HG03354 (cell line): ENCODE measurements around the gene JCHAIN.
A peak's percentile ranks its signal among the peaks of the same experiment; 100 is the strongest.
"Not testable (repeated sequence)": the region's sequence is repeated elsewhere in the genome, so short reads cannot be mapped to it uniquely, and the experiment has no call there.

Source experiments
- ATAC-seq: cut with Tn5 transposase; IDR thresholded peaks from one replicate; pipeline ENCODE4 v1.9.1; 2021; ENCODE audit warnings: mild to moderate bottlenecking; ENCODE audit not compliant: unreplicated experiment, poor library complexity, severe bottlenecking

Gene JCHAIN

DNA sequence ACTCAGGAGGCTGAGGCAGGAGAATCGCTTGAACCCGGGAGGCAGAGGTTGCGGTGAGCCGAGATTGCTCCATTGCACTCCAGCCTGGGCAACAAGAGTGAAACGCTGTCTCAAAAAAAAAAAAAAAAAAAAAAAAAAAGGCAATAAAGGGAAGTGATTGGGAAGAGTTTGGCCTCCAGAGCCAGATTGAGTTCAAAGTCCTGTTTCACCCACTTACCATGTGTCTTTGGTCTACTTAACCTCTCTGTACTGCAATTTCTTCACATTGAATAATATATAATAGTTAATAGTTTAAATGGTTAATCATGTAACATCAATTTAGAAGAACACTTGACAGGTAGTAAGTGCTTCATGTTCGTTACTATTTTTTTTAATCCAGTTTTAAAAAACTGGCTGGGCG, 28.3 kb upstream of the JCHAIN start:
- not testable (repeated sequence) for ATAC-seq

DNA sequence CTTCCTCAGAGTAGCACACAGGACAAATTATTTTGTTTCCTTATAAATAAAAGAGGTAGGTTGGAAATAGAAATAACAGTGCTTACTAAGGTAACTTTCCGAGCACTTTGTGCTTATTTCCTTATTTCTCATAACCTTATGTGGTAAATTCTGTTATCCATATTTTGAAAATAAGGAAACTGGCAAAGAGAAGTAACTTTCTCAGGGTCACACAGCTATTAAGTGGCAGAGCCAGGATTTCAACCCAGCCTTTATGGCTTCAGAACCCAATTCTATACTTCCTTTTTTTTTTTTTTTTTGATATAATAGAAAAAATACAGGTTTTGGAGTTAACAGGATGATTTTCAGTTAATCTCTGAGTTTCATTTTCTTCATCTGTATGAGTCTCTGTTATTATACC, 25.4 kb upstream of the JCHAIN start:
- ATAC-seq: no peak

DNA sequence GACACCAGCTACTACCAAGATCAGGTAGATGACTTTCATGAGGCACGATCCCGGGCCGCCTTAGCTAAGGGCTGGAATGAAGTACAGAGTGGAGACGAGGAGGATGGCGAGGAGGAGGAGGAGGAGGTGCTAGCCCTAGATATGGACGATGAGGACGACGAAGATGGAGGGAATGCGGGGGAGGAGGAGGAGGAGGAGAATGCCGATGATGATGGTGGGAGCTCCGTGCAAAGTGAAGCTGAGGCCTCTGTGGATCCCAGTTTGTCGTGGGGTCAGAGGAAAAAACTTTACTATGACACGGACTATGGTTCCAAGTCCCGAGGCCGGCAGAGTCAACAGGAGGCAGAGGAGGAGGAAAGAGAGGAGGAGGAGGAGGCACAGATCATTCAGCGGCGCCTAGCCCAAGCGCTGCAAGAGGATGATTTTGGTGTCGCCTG, 22.5 kb upstream of the JCHAIN start:
- ATAC-seq: peak; percentile 2

DNA sequence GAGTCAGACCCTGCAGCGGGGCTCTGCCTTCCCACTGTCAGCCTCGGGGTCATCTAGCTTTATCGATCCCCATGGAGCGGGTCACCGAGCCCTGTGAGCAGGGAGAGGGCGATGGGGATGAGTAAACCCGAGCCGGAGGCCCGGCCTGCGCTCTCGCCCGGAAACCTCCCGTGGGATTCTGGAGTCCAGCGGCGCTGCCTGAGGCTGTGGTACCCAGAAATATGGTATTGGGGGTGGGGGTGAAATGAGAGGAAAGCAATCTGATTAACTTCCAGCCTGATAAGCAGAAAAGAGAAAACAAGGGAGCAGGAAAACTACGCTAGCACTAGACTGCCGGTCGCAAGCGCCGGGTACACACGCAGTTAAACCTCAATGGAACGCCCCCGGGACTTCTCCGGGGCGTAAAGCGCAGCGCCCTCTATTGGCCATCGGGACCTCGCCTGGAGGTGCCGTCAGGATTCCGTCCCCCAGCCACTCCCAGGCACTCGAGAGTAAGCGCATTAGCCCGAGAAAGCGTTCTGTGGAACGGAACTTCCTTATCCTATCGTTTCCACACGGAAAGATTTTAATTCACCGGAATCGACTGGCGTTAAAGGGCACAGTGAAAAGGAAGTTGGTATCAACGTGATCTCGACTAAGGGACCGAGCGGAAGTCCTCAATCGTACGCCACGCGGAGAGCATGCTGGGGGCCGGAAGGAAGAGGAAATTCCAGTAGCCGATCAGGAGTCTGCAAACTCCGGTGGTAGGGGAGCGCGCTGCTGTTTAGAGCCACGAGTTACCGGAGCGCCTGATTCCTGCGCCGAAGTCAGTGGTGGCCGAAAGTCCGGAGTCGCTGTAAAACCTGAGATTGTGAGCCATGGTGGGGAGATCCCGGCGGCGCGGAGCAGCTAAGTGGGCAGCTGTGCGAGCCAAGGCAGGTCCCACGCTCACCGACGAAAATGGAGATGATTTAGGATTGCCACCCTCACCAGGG, 21.8 kb upstream of the JCHAIN start, which contains the start of gene UTP3:
Gene UTP3 (plus strand): TSS at position 712 of the 974 bp plus-strand sequence. CDS start 146 bp downstream, at position 858.
- peak; percentile 96 for ATAC-seq

DNA sequence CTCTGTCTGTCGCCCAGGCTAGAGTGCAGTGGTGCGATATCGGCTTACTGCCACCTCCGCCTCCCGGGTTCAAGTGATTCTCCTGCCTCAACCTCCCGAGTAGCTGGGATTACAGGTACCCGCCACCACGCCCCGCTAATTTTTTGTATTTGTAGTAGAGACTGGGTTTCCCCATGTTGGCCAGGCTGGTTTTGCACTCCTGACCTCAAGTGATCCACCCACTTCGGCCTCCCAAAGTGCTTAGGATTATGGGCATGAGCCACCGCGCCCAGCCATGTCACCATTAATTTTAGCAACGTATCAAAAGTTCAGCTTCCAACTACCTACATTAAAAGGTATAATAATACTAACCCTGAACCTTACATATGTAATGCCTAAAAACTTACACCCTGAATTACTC, 21.1 kb upstream of the JCHAIN start:
- ATAC-seq: no peak

DNA sequence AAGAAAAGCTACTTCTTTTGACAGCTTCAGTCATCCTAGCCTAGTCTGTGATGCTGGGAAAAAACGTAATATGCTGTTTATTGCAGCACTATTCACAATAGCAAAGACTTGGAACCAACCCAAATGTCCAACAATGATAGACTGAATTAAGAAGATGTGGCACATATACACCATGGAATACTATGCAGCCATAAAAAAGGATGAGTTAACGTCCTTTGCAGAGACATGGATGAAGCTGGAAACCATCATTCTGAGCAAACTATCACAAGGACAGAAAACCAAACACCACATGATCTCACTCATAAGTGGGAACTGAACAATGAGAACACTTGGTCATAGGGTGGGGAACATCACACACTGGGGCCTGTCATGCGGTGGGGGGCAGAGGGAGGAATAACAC, 15.8 kb upstream of the JCHAIN start:
- peak; percentile 4 for ATAC-seq

DNA sequence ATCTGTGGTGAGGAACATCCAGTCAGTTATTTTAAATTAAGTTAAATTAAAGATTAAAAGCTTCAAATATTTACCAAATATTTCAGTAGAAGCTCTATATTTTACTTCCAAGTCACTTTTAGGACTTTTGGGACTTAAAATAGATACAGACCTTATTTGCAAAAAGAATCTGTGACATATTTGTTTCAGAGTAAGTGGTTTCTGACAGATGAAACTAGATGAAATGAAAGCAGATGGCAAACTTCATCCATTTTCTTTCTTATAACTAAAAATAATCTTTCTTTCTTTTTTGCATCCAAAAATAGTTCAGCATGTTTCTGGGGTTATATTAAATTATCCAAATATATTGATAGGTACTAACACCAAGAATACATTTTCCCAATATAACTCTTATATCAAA, 15.4 kb upstream of the JCHAIN start:
- peak; percentile 56 for ATAC-seq

DNA sequence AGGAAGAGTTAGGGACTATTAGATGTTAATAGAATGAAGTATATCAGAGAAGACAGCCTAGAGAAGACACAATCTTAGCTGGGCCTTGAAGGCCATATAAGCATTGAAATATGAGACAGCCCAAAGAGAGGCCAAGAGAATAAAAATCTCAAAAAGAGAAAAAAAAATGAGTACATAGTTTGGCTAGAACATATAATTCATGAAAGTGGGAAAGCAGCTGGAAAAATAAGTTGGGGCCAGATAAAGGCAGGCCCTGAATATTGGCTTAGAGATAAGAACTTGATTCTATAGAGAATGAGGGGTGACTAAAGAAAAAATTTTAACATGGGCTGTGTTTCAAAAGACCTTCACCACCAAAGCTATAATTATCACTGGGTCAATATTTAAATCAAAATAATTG, 14.6 kb upstream of the JCHAIN start:
- ATAC-seq: no peak

DNA sequence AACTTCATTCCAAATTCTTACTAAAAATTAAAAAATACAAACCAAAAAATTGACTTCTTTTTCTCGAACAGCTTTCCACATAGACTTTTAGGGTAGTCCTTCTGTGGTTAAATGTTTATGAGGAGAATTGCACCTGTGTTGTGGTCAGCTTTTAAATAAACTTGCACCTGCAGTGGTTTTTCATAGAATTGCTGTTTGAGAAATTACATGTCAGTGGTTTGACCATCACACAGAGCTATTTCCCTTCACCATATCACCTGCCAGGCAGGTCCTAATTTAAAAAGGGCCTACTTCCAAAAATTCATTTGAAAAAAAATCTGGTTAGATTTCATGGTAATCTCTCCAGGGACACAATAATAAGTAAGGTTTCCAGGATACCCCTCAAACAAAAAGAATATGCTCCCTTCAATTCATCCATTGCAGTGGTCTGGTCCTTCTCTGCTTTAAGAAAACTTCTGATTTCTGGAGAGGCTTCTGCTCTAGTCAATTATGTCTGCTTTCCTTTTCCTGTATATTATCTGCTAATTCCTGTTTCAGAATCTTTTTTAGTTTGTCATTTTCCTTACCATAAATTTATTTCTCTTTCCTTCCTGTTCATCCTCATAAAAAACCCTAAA, 12.2 kb upstream of the JCHAIN start:
- peak; percentile 83 for ATAC-seq

DNA sequence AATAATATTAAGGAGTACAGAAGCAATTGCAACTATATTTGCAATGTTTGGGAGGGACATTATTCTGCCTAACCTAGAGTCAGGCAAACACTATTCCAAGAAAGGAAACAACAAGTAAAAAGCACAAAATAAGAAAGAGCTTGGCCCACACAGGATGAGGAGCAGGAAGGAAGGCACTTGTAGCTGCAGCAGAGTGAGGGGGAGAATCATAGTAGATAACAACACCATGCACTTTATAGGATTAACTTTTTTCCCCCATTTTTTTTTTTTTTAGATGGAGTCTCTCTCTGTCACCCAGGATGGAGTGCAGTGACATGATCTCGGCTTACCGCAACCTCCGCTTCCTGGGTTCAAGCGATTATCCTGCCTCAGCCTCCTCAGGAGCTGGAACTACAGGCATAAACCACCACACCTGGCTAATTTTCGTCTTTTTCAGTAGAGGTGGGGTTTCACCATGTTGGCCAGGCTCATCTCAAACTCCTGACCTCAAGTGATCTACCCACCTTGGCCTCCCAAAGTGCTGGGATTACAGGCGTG, 10.3 kb upstream of the JCHAIN start:
- ATAC-seq: no peak

DNA sequence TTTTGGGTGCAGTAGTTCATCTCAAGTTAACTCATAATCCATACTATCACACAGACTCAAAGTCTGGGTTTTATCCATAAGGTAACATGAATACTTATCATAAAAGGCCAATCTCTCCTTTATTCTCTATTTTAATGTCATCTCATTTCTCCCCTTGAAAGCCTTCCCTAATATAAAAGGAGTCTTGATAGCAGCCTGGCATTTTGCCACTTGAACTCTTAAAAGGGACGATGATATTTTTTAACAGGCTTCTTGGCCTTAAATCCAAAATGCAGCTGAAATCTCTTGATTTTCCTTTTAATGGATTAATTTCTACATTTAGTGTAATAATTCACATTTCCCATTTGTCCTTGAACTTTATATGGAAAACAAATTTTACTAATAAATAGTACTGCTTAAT, 8.4 kb upstream of the JCHAIN start:
- ATAC-seq: no peak

DNA sequence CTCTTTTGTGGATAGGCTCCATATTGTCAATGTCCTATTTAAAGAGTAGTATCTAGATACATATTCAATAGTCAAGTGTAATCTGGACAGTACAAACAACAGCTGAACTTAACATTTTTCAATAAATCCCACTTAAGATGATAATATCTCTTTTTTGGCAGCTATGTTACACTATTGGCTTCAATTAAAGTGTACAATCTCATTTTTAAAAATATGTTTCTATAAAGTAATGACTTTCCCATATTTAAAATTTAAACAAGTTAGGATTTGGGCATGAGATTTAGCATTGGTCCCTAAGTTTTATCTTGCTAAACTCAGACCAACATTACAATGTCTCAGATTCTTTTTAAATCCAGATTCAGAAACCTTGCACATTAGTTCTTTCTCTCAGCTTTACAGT, 7.9 kb upstream of the JCHAIN start:
- no peak for ATAC-seq

DNA sequence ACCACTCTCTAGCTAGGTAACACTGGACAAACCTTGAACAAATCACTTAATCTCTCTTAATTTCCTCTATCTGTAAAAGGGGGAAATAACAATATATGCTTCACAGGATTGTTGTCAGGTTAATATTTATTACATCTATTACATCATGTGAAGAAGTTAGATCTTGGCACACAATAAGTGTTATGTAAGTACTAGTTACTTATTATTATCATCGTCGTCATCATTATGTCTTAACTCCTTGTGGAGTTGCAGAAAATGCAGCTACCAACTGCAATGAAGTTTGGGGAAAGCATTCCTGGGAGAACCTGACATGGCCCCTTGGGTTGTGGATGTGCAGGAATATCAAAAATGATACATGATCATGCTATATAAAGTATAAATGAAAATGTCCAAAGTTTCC, 4.8 kb upstream of the JCHAIN start:
- ATAC-seq: no peak

DNA sequence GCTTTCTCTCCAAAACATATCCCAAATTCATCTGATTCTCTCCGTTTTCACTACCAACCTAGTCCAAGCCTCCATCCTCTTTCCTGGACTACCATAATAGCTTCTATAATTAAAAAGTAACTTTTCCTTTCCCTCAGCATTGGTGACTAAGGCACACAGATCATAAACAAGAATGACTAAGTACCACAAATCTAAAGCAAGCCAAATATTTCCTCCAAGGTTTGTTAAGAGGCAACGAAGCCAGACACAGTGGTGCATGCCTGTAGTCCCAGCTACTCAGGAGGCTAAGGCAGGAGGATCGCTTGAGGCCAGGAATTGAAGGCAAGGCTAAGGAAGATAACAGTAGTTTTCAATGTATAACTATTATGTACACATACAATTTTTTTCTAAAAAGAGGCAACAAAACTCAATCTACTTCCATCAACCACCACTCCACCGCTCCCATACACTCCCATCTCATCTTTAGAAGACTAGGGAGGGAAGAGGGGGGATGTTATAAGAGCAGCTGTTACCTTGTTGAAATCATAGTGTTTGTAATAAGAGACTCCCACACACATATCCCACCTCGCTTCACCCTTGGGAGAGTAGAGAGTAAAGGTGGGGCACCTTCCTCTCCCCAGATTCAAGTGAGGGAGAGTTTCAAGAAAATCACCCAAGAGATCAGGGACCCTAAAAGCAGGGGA, 4.2 kb upstream of the JCHAIN start:
- no peak for ATAC-seq

DNA sequence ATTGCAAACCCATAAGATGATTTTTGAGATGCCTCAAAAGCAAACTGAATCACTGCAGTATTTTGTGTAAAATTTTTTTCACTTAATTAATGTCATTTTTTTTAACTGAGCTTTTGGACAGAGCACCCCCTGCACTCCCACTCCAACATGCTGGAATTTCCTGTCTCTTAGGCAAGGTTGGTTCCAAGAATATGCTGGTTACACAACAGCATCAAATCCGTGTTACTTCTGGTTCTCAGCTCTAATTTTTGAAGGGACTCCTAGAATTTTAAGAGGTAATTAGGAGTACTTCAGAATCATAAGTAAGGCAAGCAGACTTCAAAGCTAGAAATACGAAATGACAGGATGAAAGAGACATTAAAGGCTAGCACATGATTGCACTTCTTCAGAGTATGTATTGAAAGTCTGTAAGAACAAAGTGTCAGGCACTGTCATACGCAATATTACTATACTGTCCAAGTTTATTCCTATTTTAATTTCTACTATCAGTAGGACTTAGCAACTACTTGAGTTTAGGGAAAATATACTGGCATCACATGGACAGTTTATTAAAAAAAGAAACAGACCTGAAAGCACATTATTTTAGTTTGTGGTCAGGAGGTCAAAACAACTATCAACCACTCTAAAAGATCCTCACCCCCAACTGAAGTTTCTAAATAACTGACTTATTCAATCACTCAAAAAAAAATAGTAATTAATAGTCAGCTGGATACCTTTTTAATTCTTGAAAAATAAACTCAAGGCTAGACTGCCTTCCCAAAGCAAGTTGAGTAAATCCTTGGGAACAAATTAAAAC, 1.6 kb upstream of the JCHAIN start:
- ATAC-seq: peak; percentile 61

DNA sequence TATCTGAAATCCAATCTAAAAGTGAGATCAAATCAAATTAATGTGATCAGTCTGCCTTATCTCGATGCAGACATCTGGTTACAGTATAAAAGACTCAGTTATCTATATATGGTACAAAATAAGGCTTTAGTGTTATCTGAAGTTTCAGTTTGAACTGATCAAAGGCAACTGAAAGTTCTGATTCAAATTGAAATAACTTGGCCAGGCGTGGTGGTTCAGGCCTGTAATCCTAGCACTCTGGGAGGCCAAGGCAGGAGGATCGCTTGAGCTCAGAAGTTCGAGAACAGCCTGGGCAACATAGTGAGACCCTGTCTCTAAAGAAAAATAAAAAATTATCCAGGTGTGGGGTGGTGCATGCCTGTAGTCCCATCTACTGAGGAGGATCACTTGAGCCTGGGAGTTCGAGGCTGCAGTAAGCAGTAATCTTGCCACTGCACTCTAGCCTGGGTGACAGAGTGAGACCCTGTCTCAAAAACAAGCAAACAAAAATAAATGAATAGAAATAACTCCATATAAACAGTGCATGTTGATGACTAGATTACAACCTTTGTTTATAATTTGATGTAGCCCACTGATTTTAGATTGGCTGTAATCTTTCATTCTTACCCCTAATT, 4.9 kb downstream of the JCHAIN start:
- ATAC-seq: peak; percentile 72

DNA sequence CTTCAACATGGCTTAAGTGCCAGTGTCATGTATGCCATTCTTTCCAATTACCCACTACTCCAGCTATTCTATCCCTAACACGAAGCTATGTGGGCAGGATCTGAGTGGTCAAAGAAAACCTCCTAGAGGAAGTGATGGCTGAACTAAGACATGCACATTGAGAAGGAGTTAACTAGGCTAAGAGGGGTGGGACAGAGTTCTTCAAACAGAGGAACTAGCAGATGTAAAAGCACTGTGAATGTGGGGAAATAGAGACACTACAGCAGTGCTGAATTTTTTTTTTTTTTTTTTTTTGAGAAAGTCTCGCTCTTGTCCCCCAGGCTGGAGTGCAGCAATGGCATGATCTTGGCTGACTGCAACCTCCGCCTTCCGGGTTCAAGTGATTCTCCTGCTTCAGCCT, 6.2 kb downstream of the JCHAIN start:
- no peak for ATAC-seq

DNA sequence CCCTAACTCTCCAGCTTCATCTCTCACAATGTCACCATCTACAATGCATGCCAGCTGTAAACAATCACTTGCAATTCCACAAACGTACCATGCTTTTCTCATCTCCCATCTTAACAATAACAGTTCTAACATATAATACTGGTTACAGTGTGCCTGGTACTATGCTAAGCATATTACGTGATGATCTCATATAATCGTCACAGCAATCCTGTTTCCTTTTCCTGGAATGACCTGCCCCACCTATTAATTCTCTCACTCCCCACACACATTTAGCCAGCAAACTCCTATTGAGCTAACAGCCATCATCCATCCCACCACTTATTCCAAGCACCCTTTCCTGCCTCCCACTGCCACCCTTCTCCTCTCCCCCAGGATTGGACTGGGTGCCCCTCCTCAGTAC, 7.9 kb downstream of the JCHAIN start:
- ATAC-seq: no peak

DNA sequence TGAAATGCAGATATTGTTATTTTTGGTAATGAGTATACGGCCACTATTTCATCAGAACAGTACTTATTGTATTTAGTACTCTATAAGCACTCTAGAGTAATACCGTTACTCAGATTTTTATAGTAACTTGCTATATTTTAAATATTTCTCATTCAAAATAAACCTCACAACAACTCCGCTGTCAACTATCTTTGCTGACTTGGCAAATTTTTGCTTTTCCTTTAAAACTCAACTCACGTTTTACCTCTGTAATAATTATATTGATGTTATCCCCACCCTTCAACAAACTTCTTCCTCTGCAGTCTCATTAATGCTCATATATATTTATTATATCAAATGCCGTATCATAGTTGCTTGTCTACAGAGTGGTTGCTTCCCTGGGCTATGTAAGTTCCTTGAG, 9.0 kb downstream of the JCHAIN start:
- ATAC-seq: no peak
